GM12878 (cell line): ENCODE measurements around the gene RNF126. TPM values are rescaled to one million over a fixed set of nuclear protein-coding genes. Genes with fewer than 3 reads are reported as not detected.

Experiments used
- ATAC-seq: fragments of 200-7000 bp; cut with Tn5 transposase; 3 replicates; pipeline ENCODE4 v1.9.1; 2020; ENCODE audit warnings: mild to moderate bottlenecking, moderate library complexity
- BruUV-seq: library from RNA; stranded (reverse); fragments of 400-500 nt; replicated peaks from 2 replicates; lab custom pipeline; 2021; lab: Mats Ljungman, UMichigan
- CTCF ChIA-PET: fragments of 300-600 bp; sonication (Branson Sonifier 250); formaldehyde crosslinking; extraction: SDS; loops from one replicate; lab custom pipeline; 2021; ENCODE audit warnings: inconsistent platforms; lab: Yijun Ruan, JAX
- POLR2A ChIA-PET: fragments of 350-600 bp; formaldehyde crosslinking; extraction: SDS; loops from one replicate; lab custom pipeline; 2021; ENCODE audit warnings: inconsistent platforms; lab: Charles Lee
- RAD21 ChIA-PET: fragments of 300-600 bp; sonication (Branson Sonifier 250); formaldehyde crosslinking; loops from one replicate; lab custom pipeline; 2023; ENCODE audit warnings: antibody characterized with exemption; ENCODE audit not compliant: unreplicated experiment; lab: Charles Lee
- SMC1A ChIA-PET: fragments of 300-600 bp; sonication (Branson Sonifier 250); formaldehyde crosslinking; loops from one replicate; lab custom pipeline; 2023; ENCODE audit not compliant: unreplicated experiment, uncharacterized antibody; lab: Charles Lee
- DNase-seq: peaks from one replicate; pipeline ENCODE4 v3.0.0-alpha.2; 2011; ENCODE audit warnings: low read depth, low spot score
- FAIRE-seq: peaks from 3 replicates; lab custom pipeline; 2011; peaks lifted over from hg19 to GRCh38; lab: Jason Lieb, UNC
- H2AFZ ChIP-seq: 2 replicates; pipeline ENCODE4 v1.6.0; 2011; ENCODE audit warnings: low read depth, low read length, control low read depth; ENCODE audit not compliant: control insufficient read depth
- H3K27ac ChIP-seq: 2 replicates; pipeline ENCODE4 v1.5.1; 2011; ENCODE audit warnings: control low read depth; ENCODE audit not compliant: control insufficient read depth, insufficient read depth
- H3K27me3 ChIP-seq, 2 experiments: replicated peaks in 1 of 2; 2 replicates each; pipeline versions ENCODE4 v1.6.0 to v1.6.1; 2011; ENCODE audit warnings: low read length in 1 of 2; ENCODE audit not compliant: control insufficient read depth in 2 of 2, insufficient read depth in 2 of 2
- H3K36me3 ChIP-seq, 2 experiments: 2 replicates each; pipeline ENCODE4 v1.5.1; 2011; ENCODE audit warnings: low read length in 1 of 2; ENCODE audit not compliant: control insufficient read depth in 2 of 2, insufficient read depth in 2 of 2
- H3K4me1 ChIP-seq: 2 replicates; pipeline ENCODE4 v1.6.1; 2011; ENCODE audit warnings: mild to moderate bottlenecking, low read length, moderate library complexity, mixed read lengths; ENCODE audit not compliant: control insufficient read depth, insufficient read depth
- H3K4me2 ChIP-seq: 2 replicates; pipeline ENCODE4 v1.6.0; 2011; ENCODE audit warnings: control low read depth; ENCODE audit not compliant: control insufficient read depth, insufficient read depth
- H3K4me3 ChIP-seq: fragments of 200-600 bp; sonication (generic); 2 replicates; pipeline ENCODE4 v1.5.1; 2016
- H3K79me2 ChIP-seq: 2 replicates; pipeline ENCODE4 v1.6.0; 2011; ENCODE audit warnings: low read length; ENCODE audit not compliant: control insufficient read depth, insufficient read depth
- H3K9ac ChIP-seq: 2 replicates; pipeline ENCODE4 v1.8.0; 2011; ENCODE audit warnings: low read length, control low read depth, mixed read lengths; ENCODE audit not compliant: control insufficient read depth, insufficient read depth
- H3K9me3 ChIP-seq: replicated peaks from 3 replicates; pipeline ENCODE4 v1.5.1; 2011; ENCODE audit warnings: mild to moderate bottlenecking, low read length; ENCODE audit not compliant: control insufficient read depth, insufficient read depth
- H4K20me1 ChIP-seq: 2 replicates; pipeline ENCODE4 v1.6.0; 2011; ENCODE audit not compliant: control insufficient read depth, insufficient read depth
- JUNB ChIP-seq: IDR thresholded peaks from 2 replicates; pipeline ENCODE4 v1.6.1; 2016; ENCODE audit warnings: antibody characterized with exemption, mild to moderate bottlenecking
- WGBS: methylation state at CpG from one replicate; pipeline ENCODE4 v1.1.6; 2016; ENCODE audit warnings: low lambda C conversion rate; ENCODE audit not compliant: insufficient replicate concordance, insufficient coverage; ENCODE audit errors: missing lambda C conversion rate; 5-methylcytosine and 5-hydroxymethylcytosine counted together
- in situ Hi-C: fragments of 300-500 bp; cut with MboI; formaldehyde crosslinking; loops from 9 replicates; pipeline ENCODE4 v1.14.3; 2018; ENCODE audit warnings: mixed read lengths
- intact Hi-C: fragments of 100-400 bp; cut with micrococcal nuclease; formaldehyde crosslinking; loops from one replicate; pipeline ENCODE4 v1.14.2; 2022; ENCODE audit not compliant: unreplicated experiment
- polyA plus RNA-seq, 11 experiments: library from polyadenylated mRNA; depleted of rRNA in 4 of 11; unstranded in 6 of 11; stranded (reverse) in 5 of 11; fragments of >200 nt; fragmentation: Nextera tagmentation in 4 of 11; fragmentation: Illumina TruSeq in 1 of 11; extraction: Ambion mirVana in 4 of 11; extraction: Trizol in 1 of 11; gene quantifications; 1 replicate in 1 of 11; 2 replicates in 10 of 11; pipeline versions ENCODE4 v1.2.1 to v1.2.3, GENCODE V29; 2011 to 2016; ENCODE audit warnings: inconsistent platforms in 2 of 11, missing spikeins in 2 of 11, low read depth in 1 of 11
- total RNA-seq, 4 experiments: library from RNA; depleted of rRNA in 3 of 4; stranded (reverse); fragments of >200 nt in 3 of 4; fragmentation: Illumina TruSeq in 1 of 4; extraction: Trizol in 1 of 4; gene quantifications; 2 replicates each; pipeline versions ENCODE4 v1.2.1 to v1.2.3, GENCODE V29; 2013 to 2021
- TF ChIP-seq, protein P1 (sequence below): IDR thresholded peaks from 2 replicates; pipeline ENCODE4 v1.6.1; 2011; ENCODE audit warnings: low read depth, low read length, improper control_type of control experiment, borderline replicate concordance

Gene RNF126
- total and polyA plus RNA-seq, 10 of the 15 experiments (the other 5 are each of a cell fraction or from before 2014, with no cell fraction given), result 0.45 to 100 (median 50.6) TPM

DNA sequence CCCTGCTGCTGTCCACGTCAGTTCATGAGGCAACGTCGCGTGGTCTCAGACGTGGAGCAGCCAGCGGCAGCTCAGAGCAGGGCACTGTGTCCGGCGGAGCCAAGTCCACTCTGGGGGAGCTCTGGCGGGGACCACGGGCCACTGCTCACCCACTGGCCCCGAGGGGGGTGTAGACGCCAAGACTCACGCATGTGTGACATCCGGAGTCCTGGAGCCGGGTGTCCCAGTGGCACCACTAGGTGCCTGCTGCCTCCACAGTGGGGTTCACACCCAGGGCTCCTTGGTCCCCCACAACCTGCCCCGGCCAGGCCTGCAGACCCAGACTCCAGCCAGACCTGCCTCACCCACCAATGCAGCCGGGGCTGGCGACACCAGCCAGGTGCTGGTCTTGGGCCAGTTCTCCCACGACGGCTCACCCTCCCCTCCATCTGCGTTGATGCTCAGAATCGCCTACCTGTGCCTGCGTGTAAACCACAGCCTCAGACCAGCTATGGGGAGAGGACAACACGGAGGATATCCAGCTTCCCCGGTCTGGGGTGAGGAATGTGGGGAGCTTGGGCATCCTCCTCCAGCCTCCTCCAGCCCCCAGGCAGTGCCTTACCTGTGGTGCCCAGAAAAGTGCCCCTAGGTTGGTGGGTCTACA is 19.8 kb upstream of the RNF126 start:
- Histone ChIP-seq H4K20me1 (no peaks in the 10 kb centered on the region; the same call in 1 of the 2 replicates), H3K4me1 (peaks cover 8% of the 10 kb centered on the region), H2AFZ (no peak overlapping the region), H3K36me3 (no peaks in the 10 kb centered on the region), H3K79me2 (no peaks in the 10 kb centered on the region), H3K4me2 (no peak overlapping the region), H3K27ac (no peak overlapping the region), H3K27me3 (no peaks in the 10 kb centered on the region), H3K9me3 (no peaks in the 10 kb centered on the region), H3K4me3 (no peak overlapping the region), H3K9ac (no peak overlapping the region)
- ATAC-seq, result no peak
- RAD21 ChIA-PET, result no interaction called here
- TF ChIP-seq, protein P1, sequence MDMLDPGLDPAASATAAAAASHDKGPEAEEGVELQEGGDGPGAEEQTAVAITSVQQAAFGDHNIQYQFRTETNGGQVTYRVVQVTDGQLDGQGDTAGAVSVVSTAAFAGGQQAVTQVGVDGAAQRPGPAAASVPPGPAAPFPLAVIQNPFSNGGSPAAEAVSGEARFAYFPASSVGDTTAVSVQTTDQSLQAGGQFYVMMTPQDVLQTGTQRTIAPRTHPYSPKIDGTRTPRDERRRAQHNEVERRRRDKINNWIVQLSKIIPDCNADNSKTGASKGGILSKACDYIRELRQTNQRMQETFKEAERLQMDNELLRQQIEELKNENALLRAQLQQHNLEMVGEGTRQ, result no peak
- no peak for TF ChIP-seq JUNB
- POLR2A ChIA-PET, result no interaction called here
- intact Hi-C loops, result no loop called here
- no TSS peak for BruUV-seq
- 64% methylated on average over 25 of the region's 25 CpGs for WGBS
- in situ Hi-C loops, result no loop called here
- no peak for FAIRE-seq
- DNase-seq, result no peak
- SMC1A ChIA-PET, result interaction anchor here (0.6 kb wide), 1 partner anchor 50 kb away, joined by 3 read pairs; no protein-coding TSS in a partner anchor
- CTCF ChIA-PET, result no interaction called here
